ENCODE measurements around the gene ACTN1.

DNA sequence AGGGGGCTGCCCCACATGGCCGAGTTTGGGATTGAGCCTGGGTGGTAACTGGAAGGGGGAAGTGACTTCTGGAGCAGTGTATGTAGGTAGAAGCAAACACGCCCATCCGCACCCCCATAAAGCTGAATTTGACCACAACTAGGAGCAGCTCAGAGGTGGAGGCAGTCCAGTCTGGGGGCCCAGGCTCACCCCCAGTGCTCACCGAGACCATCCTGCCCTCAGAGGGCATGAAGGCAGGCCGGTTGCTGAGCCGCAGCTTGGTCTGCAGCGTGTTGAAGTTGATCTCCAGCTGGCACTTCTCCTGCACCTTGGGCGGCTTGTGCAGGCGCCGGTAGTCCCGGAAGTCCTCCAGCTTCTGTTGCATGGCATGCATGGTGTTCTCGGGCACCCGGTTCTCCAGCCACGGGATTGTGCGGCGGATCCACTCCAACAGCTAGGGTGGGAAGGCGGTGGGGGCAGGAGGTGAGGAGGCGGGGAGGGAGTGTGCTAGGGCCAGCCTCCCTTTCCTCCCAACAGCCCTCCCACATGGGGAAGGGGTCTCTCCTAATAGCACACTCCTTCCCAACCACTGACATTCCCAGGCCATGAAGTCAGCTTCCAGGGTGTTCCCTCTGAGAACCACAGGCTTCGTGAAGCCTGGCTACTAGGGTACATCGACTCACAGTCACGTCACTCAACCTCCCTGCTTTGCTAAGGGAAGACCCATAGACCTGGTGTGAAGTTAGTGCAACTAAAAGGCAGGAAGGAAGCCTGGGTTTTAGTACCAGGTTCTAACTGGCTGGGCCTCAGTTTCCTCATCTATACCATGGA, 87.0 kb downstream of the ACTN1 start:
- TF ChIP-seq, protein P1, sequence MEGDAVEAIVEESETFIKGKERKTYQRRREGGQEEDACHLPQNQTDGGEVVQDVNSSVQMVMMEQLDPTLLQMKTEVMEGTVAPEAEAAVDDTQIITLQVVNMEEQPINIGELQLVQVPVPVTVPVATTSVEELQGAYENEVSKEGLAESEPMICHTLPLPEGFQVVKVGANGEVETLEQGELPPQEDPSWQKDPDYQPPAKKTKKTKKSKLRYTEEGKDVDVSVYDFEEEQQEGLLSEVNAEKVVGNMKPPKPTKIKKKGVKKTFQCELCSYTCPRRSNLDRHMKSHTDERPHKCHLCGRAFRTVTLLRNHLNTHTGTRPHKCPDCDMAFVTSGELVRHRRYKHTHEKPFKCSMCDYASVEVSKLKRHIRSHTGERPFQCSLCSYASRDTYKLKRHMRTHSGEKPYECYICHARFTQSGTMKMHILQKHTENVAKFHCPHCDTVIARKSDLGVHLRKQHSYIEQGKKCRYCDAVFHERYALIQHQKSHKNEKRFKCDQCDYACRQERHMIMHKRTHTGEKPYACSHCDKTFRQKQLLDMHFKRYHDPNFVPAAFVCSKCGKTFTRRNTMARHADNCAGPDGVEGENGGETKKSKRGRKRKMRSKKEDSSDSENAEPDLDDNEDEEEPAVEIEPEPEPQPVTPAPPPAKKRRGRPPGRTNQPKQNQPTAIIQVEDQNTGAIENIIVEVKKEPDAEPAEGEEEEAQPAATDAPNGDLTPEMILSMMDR (IDR thresholded peaks at IDR 0.05; ENCODE audit: poor library complexity): no peak
- TF ChIP-seq EZH2 (IDR thresholded peaks at IDR 0.05; ENCODE audit: borderline replicate concordance) (no peak), EZH2phosphoT487 (IDR thresholded peaks at IDR 0.05; ENCODE audit: low read depth, severe bottlenecking, unreplicated experiment) (no peak)

Data from hepatocyte (in vitro differentiated cells).